ENCODE measurements around the gene VPS37B.
A peak's percentile ranks its signal among the peaks of the same experiment; 100 is the strongest.
"Not testable (repeated sequence)": the region's sequence is repeated elsewhere in the genome, so short reads cannot be mapped to it uniquely, and the experiment has no call there.

Gene VPS37B

GRCh38 chr12:122893208-122894153 is 2.4 kb downstream of the VPS37B start:
- Histone ChIP-seq H3K27me3 (no peaks in the 10 kb centered on the region), H3K27ac (peak overlapping the region; percentile 98), H3K36me3 (no peaks in the 10 kb centered on the region), H3K4me3 (ENCODE audit: low read depth in 1 of 2, low read length in 1 of 2) (peak overlapping the region; percentile 88 to 99), H3K4me1 (ENCODE audit: control insufficient read depth in 1 of 2, insufficient read depth in 1 of 2, low read depth in 1 of 2, low read length in 1 of 2) (peaks cover 70 to 73% of the 10 kb centered on the region in 2 experiments), H3K9me3 (no peaks in the 10 kb centered on the region)
- no peak for TF ChIP-seq CTCF (IDR thresholded peaks at IDR 0.05)

GRCh38 chr12:122892724-122893123 is 3.2 kb downstream of the VPS37B start:
- not testable (repeated sequence) for H3K36me3 ChIP-seq, H3K27me3 ChIP-seq, H3K9me3 ChIP-seq
- peaks cover 73 to 75% of the 10 kb centered on the region in 2 experiments for H3K4me1 ChIP-seq (ENCODE audit: control insufficient read depth in 1 of 2, insufficient read depth in 1 of 2, low read depth in 1 of 2, low read length in 1 of 2)
- peak overlapping the region; percentile 49 to 66 for H3K4me3 ChIP-seq (ENCODE audit: low read depth in 1 of 2, low read length in 1 of 2)
- peak overlapping the region; percentile 98 for H3K27ac ChIP-seq

GRCh38 chr12:122891661-122892525 is 4.0 kb downstream of the VPS37B start:
- Histone ChIP-seq H3K27me3 (no peaks in the 10 kb centered on the region), H3K27ac (peak overlapping the region; percentile 98), H3K4me3 (ENCODE audit: low read depth in 1 of 2, low read length in 1 of 2) (peak overlapping the region; percentile 49 to 66), H3K36me3 (no peaks in the 10 kb centered on the region), H3K9me3 (no peaks in the 10 kb centered on the region), H3K4me1 (ENCODE audit: control insufficient read depth in 1 of 2, insufficient read depth in 1 of 2, low read depth in 1 of 2, low read length in 1 of 2) (peaks cover 81 to 84% of the 10 kb centered on the region in 2 experiments)
- no peak for TF ChIP-seq CTCF (IDR thresholded peaks at IDR 0.05)

GRCh38 chr12:122889761-122890520 is 6.0 kb downstream of the VPS37B start:
- Histone ChIP-seq H3K4me1 (ENCODE audit: control insufficient read depth in 1 of 2, insufficient read depth in 1 of 2, low read depth in 1 of 2, low read length in 1 of 2) (peaks cover 90 to 96% of the 10 kb centered on the region in 2 experiments), H3K9me3 (no peaks in the 10 kb centered on the region), H3K4me3 (ENCODE audit: low read depth in 1 of 2, low read length in 1 of 2) (peak overlapping the region; percentile 65 to 66), H3K36me3 (no peaks in the 10 kb centered on the region), H3K27me3 (no peaks in the 10 kb centered on the region), H3K27ac (peak overlapping the region; percentile 98)
- TF ChIP-seq CTCF (IDR thresholded peaks at IDR 0.05) = no peak

- Histone ChIP-seq H3K36me3 (no peaks in the 10 kb centered on the region), H3K9me3 (no peaks in the 10 kb centered on the region), H3K4me3 (ENCODE audit: low read depth in 1 of 2, low read length in 1 of 2) (peak overlapping the region; percentile 65 to 66), H3K27me3 (no peaks in the 10 kb centered on the region), H3K4me1 (ENCODE audit: control insufficient read depth in 1 of 2, insufficient read depth in 1 of 2, low read depth in 1 of 2, low read length in 1 of 2) (peaks cover 93 to 95% of the 10 kb centered on the region in 2 experiments), H3K27ac (peak overlapping the region; percentile 98)
- peak; percentile 34 for TF ChIP-seq CTCF (IDR thresholded peaks at IDR 0.05)
Measured at GRCh38 chr12:122888232-122888752, 7.6 kb downstream of the VPS37B start.

Measured in neutrophil (primary cell).